ENCODE measurements around the gene TMTC2.
A peak's percentile ranks its signal among the peaks of the same experiment; 100 is the strongest.

The TMTC2 gene

DNA sequence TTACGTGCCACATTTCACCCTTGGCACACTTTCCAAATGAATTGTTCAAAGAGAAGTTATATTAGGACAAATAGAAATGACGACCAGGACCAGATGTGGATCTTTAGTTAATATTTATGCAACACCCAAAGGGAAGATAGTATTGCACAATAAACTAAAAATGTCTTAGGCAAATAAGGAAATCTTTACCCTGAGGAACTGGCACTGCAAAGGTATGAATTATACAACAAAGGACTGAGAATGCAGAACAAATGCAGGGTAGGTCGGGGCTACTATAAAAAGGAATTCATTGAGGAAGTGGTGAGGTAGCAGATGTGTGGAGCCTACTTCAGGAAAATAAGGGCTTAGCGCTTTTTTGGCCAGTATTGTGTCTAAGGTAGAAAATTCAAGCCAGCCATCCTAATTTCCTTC, 3.9 kb upstream of the TMTC2 start:
- DNase-seq (ENCODE audit: low read depth) = no peak

- DNase-seq (ENCODE audit: low read depth) = peak; percentile 88
Observed at GRCh38 chr12:82685790-82686167, 927 bp upstream of the TMTC2 start.

- DNase-seq (ENCODE audit: low read depth) = peak; percentile 30
Observed at GRCh38 chr12:82687021-82688011, 610 bp downstream of the TMTC2 start.

DNA sequence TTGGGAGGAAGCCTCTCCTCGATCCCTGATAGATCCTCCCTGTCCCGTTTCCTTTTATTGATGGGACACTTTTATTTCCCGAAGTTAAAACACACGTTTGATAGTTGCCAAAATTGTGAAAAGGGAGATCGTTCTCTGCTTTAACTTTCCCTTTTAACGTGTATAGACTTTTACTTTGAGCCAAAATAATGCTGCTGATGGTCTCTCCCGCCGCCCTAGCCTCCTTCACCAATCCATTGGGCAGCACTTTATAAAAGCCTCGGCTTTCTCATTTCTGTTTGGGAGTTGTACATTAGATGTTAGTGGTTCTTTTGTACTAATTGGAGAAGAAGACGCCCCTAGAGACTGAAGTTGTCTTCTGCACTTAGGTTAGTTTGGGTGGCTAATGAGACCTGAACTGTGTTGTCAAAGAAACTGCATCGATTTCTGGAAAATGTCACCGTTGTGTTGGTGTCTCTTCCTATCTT, 1.4 kb downstream of the TMTC2 start:
- DNase-seq (ENCODE audit: low read depth) = no peak

- DNase-seq (ENCODE audit: low read depth) = no peak
Observed at GRCh38 chr12:82688596-82688995, 1.9 kb downstream of the TMTC2 start.

- DNase-seq (ENCODE audit: low read depth) = no peak
Observed at GRCh38 chr12:82690006-82690405, 3.3 kb downstream of the TMTC2 start.

- DNase-seq (ENCODE audit: low read depth) = no peak
Observed at GRCh38 chr12:82691513-82691912, 4.8 kb downstream of the TMTC2 start.

GRCh38 chr12:82694276-82694675, 7.6 kb downstream of the TMTC2 start:
- DNase-seq (ENCODE audit: low read depth) = no peak

GRCh38 chr12:82694970-82695369, 8.3 kb downstream of the TMTC2 start:
- no peak for DNase-seq (ENCODE audit: low read depth)

DNA sequence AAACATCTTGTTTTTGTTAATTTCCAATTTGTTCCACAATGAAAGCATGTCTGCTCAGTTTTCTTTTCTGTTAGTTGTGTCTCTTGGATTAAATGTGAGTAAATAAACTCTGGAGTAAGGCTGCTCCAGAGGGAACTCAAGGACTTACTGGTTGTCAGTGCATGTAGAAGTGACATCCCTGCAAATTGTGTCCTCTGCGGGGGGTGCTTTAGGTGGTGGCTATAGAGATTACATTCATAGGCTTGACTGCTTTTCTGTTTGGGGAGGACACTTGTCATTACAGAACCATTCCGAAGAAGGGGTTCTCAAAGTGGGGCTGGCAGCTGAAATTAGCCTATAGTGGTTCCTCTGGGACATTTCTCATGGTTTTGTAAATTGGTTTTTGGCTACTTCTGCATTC, 8.8 kb downstream of the TMTC2 start:
- no peak for DNase-seq (ENCODE audit: low read depth)

- DNase-seq (ENCODE audit: low read depth) = no peak
Observed at GRCh38 chr12:82696543-82696942, 9.8 kb downstream of the TMTC2 start.

- no peak for DNase-seq (ENCODE audit: low read depth)
Observed at GRCh38 chr12:82698708-82699564, 12.2 kb downstream of the TMTC2 start.

DNA sequence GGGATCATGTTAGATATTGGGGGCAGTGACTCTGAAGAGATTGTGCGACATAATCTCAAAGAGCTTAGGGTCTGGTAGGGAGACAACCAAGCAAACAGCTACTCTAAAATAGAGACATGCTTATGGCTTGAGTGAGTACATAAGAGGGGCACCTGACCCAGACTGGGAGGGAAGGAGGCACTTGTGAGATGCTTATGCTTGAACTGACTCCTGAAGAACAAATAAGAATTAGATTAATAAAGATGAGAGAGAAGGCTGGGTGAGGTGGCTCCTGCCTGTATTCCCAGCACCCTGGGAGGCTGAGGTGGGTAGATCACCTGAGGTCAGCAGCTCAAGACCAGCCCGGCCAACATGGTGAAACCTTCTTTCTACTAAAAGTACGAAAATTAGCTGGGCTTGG, 19.1 kb downstream of the TMTC2 start:
- no peak for DNase-seq (ENCODE audit: low read depth)

GRCh38 chr12:82708061-82708879, 21.6 kb downstream of the TMTC2 start:
- no peak for DNase-seq (ENCODE audit: low read depth)

GRCh38 chr12:82709794-82710355, 23.2 kb downstream of the TMTC2 start:
- no peak for DNase-seq (ENCODE audit: low read depth)

DNA sequence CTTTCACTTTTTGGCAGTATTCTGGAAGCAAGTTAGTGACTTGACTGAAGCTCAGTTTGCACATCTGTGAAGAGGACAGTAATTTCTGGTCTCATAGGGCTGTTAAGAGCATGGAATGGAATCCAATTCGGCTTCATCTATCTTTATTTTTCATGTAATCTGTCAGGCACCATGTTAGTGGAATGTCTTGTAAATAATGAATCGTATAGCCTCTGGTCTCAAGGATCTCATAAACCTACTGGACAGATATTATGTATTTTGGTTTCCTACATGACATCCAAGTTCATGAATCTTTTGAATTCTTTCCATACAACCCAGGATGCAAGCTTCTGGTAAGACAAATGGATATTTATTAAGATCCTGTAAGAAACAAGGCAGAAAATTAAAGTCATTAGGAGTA, 24.0 kb downstream of the TMTC2 start:
- no peak for DNase-seq (ENCODE audit: low read depth)

DNA sequence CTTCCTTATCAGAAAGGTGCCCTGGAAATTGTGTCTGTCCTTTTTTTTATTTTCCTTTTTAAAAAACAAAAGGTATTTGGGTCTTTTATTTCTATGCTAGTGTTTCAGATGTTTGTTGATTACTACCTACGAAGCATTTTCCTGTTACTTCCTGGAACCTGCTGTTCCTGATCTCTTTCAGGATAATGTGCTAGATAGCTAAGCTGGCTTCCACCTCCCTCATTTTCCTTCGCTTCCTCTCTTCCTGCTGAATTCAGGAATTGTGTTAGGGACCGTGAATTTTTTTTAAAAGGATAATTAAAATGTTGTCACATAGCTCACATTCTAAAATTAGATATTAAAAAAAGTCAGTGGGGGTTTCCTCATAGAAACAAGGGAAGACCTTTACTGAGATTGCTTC, 27.7 kb downstream of the TMTC2 start:
- DNase-seq (ENCODE audit: low read depth) = no peak

DNA sequence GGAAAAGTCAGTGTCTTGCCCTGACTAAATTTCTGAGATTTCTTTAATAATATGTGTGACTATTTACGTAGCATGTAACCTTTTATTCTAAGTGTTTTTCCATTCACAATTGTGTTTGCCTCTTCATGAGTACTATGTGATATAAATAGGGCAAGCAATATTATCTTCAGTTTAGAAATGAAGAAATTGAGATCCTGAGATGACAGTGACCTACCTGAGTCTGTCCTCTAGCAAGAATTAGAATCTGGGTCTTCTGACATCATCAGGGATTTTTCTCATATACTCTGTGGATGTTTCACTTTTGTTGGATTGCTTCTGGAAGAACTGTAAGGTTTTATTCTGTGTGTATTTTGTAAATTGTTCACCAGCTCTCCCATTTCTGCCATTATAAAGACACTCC, 35.0 kb downstream of the TMTC2 start:
- no peak for DNase-seq (ENCODE audit: low read depth)

GRCh38 chr12:82723093-82723492, 36.4 kb downstream of the TMTC2 start:
- DNase-seq (ENCODE audit: low read depth) = no peak

GRCh38 chr12:82723891-82724290, 37.2 kb downstream of the TMTC2 start:
- DNase-seq (ENCODE audit: low read depth) = no peak

DNA sequence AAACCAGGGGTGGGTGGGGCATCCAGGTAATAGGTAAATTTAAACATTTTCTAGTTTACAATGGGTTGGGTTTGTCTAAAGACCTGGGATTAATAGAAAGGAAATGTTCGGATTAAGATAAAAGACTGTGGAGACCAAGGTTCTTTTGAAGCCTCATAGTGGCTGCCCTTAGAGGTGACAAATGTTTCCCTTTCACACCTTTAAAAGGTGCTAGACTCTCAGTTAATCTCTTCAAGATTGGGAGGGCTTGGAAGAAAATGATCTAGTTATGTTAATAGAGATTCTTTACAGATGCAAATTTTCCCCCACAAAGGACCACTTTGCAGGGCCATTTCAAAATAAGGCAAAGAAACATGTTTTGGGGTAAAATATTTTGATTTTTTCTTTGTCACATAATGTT, 39.0 kb downstream of the TMTC2 start:
- no peak for DNase-seq (ENCODE audit: low read depth)

DNA sequence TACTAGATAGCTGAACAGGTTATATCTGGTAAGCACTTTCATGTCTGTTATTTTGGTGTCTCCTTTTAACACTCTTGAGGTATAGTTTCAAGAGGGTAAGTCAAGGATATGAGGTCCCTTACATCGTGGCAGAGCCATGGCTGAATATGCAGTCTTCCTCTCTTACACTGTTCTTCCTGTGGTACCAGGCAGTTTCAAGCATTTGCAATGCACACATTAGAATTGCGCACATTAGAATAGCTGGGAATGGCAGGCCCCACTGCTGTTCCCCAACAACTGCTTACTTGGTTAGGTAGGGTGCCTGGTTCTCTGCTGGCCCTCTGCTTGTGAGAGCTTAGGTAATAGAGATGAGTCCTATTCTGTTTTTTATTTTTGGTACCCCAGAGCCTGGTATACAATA, 41.2 kb downstream of the TMTC2 start:
- DNase-seq (ENCODE audit: low read depth) = no peak

All from stimulated activated CD4-positive, alpha-beta T cell treated with anti-CD3 and anti-CD28 coated beads, Interleukin-2, amount 100 ng/mL, for 4 hours (primary cell).